ENCODE results near the gene ARMH4. TPM values are rescaled to one million over a fixed set of nuclear protein-coding genes. Genes with fewer than 3 reads are reported as not detected.

The ARMH4 gene
- total and polyA plus RNA-seq, 8 donors = 0.40 to 14.3 (median 1.9) TPM; not detected in 1

DNA sequence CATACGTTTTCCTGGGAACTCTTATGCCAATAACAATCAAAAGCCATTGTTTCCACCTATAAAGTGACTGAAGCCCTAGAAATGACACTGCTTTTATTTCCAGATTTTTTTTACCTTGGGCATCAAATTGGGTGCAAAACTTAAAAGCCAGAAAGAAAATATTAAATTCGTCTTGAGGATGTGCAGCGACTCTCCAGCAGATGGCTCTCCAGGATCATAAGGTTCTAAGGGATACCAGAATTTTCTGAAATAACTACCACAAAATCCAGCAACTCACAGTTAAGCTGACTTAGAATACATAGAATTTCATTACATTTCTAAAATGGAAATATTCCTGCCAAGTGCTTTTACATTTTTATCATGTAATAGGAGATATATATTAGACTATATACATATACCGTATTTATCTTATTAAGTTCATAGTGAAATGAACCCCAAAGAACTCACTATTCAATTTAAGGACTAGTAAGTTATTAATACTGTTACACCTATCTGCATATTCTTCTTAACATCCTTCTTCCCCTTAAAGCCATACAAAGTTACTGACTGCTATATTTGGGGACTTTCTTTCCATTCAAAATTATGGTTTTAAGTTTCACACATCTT is 44.0 kb downstream of the ARMH4 start:
- 21 to 24% (median 23%) methylated on average over 4 of the region's 4 CpGs for WGBS, 5 donors
- intact Hi-C loops (cut with DNase I; ENCODE audit: low total_unique reads) = no loop called here
- no peaks in the 10 kb centered on the region for H3K27me3 ChIP-seq
- peaks cover 0 to 5% (median 0%) of the 10 kb centered on the region in 4 donors for H3K4me1 ChIP-seq
- H3K9me3 ChIP-seq = no peaks in the 10 kb centered on the region
- DNase-seq = peak in 1 of 2 donors; percentile 83
- no peaks in the 10 kb centered on the region for H3K36me3 ChIP-seq
- H3K4me3 ChIP-seq = no peak overlapping the region
- TF ChIP-seq POLR2AphosphoS5 (IDR thresholded peaks at IDR 0.05) = no peak
- no peak for TF ChIP-seq EP300 (IDR thresholded peaks at IDR 0.05)
- TF ChIP-seq, protein P1, sequence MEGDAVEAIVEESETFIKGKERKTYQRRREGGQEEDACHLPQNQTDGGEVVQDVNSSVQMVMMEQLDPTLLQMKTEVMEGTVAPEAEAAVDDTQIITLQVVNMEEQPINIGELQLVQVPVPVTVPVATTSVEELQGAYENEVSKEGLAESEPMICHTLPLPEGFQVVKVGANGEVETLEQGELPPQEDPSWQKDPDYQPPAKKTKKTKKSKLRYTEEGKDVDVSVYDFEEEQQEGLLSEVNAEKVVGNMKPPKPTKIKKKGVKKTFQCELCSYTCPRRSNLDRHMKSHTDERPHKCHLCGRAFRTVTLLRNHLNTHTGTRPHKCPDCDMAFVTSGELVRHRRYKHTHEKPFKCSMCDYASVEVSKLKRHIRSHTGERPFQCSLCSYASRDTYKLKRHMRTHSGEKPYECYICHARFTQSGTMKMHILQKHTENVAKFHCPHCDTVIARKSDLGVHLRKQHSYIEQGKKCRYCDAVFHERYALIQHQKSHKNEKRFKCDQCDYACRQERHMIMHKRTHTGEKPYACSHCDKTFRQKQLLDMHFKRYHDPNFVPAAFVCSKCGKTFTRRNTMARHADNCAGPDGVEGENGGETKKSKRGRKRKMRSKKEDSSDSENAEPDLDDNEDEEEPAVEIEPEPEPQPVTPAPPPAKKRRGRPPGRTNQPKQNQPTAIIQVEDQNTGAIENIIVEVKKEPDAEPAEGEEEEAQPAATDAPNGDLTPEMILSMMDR (IDR thresholded peaks at IDR 0.05) = peak in 4 of 7 experiments; percentile 52 to 65 (median 58)
- TF ChIP-seq POLR2A (IDR thresholded peaks at IDR 0.05) = no peak
- no peak overlapping the region for H3K27ac ChIP-seq

DNA sequence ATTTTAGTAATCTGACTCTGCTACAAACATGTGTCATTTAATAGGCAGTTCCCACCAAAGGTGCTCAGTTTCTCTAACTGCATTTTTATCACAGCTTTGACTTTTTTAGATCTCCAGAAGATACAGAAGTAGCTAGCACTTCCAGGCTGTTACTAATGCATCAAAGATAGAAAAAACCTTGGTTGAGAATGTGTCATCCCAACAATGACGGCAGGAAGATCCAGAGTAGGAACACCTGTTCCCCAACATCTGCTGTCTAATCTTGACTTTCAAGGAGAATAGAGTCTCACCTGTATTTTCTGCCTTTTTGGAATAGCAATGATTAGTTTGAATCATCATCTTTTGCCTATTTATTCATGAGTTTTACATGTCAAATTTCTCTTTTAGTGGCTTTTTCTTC is 45.0 kb downstream of the ARMH4 start:
- Histone ChIP-seq H3K36me3 (no peaks in the 10 kb centered on the region), H3K9me3 (no peaks in the 10 kb centered on the region), H3K27ac (no peak overlapping the region), H3K4me3 (no peak overlapping the region), H3K27me3 (no peaks in the 10 kb centered on the region), H3K4me1 (peaks cover 0 to 5% (median 0%) of the 10 kb centered on the region in 4 donors)
- TF ChIP-seq POLR2AphosphoS5 (IDR thresholded peaks at IDR 0.05) = no peak
- no peak for TF ChIP-seq EP300 (IDR thresholded peaks at IDR 0.05)
- TF ChIP-seq POLR2A (IDR thresholded peaks at IDR 0.05) = no peak
- TF ChIP-seq, protein P1 (IDR thresholded peaks at IDR 0.05) = no peak
- DNase-seq = no peak
- WGBS, 5 donors = 51 to 70% (median 65%) methylated on average over 1 of the region's 1 CpG
- intact Hi-C loops (cut with DNase I; ENCODE audit: low total_unique reads) = no loop called here

DNA sequence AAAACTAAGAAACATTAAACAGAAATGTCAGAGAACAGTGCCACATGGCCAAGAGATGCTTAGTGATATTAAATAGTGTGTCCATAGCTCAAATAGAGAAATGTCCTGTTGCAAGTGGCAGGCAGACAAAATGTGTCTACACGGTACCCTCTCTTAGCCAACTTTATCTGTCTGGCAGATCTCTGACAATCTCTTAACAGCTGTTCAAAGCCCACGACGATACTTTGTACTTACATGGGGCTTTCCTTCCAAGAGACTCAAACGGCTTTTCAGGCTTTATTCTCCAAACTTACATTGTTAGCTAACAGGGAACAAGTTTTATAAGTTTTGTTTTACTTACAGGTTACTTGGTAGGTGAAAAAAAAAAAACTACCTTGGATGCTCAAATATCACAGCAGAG is 45.6 kb downstream of the ARMH4 start:
- intact Hi-C loops (cut with DNase I; ENCODE audit: low total_unique reads) = no loop called here
- H3K36me3 ChIP-seq = no peaks in the 10 kb centered on the region

GRCh38 chr14:58104808-58105207 is 47.2 kb downstream of the ARMH4 start:
- Histone ChIP-seq H3K4me1 (peaks cover 0 to 5% (median 0%) of the 10 kb centered on the region in 4 donors), H3K27me3 (no peaks in the 10 kb centered on the region), H3K27ac (no peak overlapping the region), H3K4me3 (no peak overlapping the region), H3K9me3 (no peaks in the 10 kb centered on the region), H3K36me3 (no peaks in the 10 kb centered on the region)
- no peak for TF ChIP-seq POLR2AphosphoS5 (IDR thresholded peaks at IDR 0.05)
- TF ChIP-seq EP300 (IDR thresholded peaks at IDR 0.05) = no peak
- TF ChIP-seq, protein P1 (IDR thresholded peaks at IDR 0.05) = no peak
- no peak for TF ChIP-seq POLR2A (IDR thresholded peaks at IDR 0.05)
- intact Hi-C loops (cut with DNase I; ENCODE audit: low total_unique reads) = no loop called here
- WGBS, 5 donors = 11 to 43% (median 18%) methylated on average over 2 of the region's 2 CpGs
- peak in 1 of 2 donors; percentile 29 for DNase-seq

More for the DNA sequence above, 45.6 kb downstream of the ARMH4 start:
- Histone ChIP-seq H3K4me3 (no peak overlapping the region), H3K9me3 (no peaks in the 10 kb centered on the region), H3K4me1 (peaks cover 0 to 5% (median 0%) of the 10 kb centered on the region in 4 donors), H3K27ac (no peak overlapping the region), H3K27me3 (no peaks in the 10 kb centered on the region)
- WGBS, 5 donors = 21 to 52% (median 31%) methylated on average over 4 of the region's 4 CpGs
- TF ChIP-seq POLR2A (IDR thresholded peaks at IDR 0.05) (no peak), EP300 (IDR thresholded peaks at IDR 0.05) (no peak), POLR2AphosphoS5 (IDR thresholded peaks at IDR 0.05) (no peak)
- TF ChIP-seq, protein P1 (IDR thresholded peaks at IDR 0.05) = no peak
- DNase-seq = no peak

All from stomach (tissue), 9 donors.